SK-N-SH (cell line): ENCODE data around the gene PTPRG. TPM values are rescaled to one million over a fixed set of nuclear protein-coding genes. Genes with fewer than 3 reads are reported as not detected.

Experiments
- CTCF ChIA-PET: fragments of 300-600, 350-600 bp; formaldehyde crosslinking; extraction: SDS; loops from one replicate; lab custom pipeline; 2021; lab: Yijun Ruan, JAX
- POLR2A ChIA-PET: fragments of 350-600 bp; sonication (Branson Sonifier 250); formaldehyde crosslinking; extraction: SDS; loops from one replicate; lab custom pipeline; 2020; ENCODE audit warnings: antibody characterized with exemption, inconsistent platforms; lab: Yijun Ruan, JAX
- DNase-seq: peaks from one replicate; pipeline ENCODE4 v3.0.0; 2012
- H2AFZ ChIP-seq: fragments of 200-600 bp; sonication (generic); 2 replicates; pipeline ENCODE4 v1.8.1; 2016; ENCODE audit warnings: antibody characterized with exemption, mild to moderate bottlenecking, low read depth
- H3F3A ChIP-seq: fragments of 200-600 bp; sonication (generic); replicated peaks from 2 replicates; pipeline ENCODE3; 2016; ENCODE audit warnings: antibody characterized with exemption, mild to moderate bottlenecking; ENCODE audit not compliant: insufficient read depth
- H3K27ac ChIP-seq, 2 experiments: fragments of 200-500 bp in 1 of 2; fragments of 200-600 bp in 1 of 2; sonication (Bioruptor generic) in 1 of 2; sonication (generic), shearing (Covaris generic) in 1 of 2; 2 replicates each; pipeline versions ENCODE4 v1.5.1 to v1.6.1; 2014 to 2016; ENCODE audit warnings: low read depth in 2 of 2, inconsistent platforms in 1 of 2, low read length in 1 of 2, mild to moderate bottlenecking in 1 of 2, mixed read lengths in 1 of 2
- H3K27me3 ChIP-seq: fragments of 200-600 bp; sonication (generic), shearing (Covaris generic); 2 replicates; pipeline ENCODE4 v1.6.1; 2016; ENCODE audit warnings: mixed run types; ENCODE audit not compliant: insufficient read depth
- H3K36me3 ChIP-seq, 2 experiments: fragments of 200-500 bp in 1 of 2; fragments of 200-600 bp in 1 of 2; sonication (Bioruptor generic) in 1 of 2; sonication (generic) in 1 of 2; replicated peaks in 1 of 2; 2 replicates each; pipeline versions ENCODE3 to v1.5.1; 2014 to 2016; ENCODE audit warnings: low read length in 1 of 2, mild to moderate bottlenecking in 1 of 2; ENCODE audit not compliant: insufficient read depth in 2 of 2, control insufficient read depth in 1 of 2
- H3K4me1 ChIP-seq, 2 experiments: fragments of 200-500 bp in 1 of 2; fragments of 200-600 bp in 1 of 2; sonication (Bioruptor generic) in 1 of 2; sonication (generic), shearing (Covaris generic) in 1 of 2; 2 replicates each; pipeline versions ENCODE4 v1.5.1 to v1.6.1; 2014 to 2016; ENCODE audit warnings: low read depth in 1 of 2, low read length in 1 of 2, mixed run types in 1 of 2; ENCODE audit not compliant: insufficient read depth in 2 of 2, control insufficient read depth in 1 of 2
- H3K4me2 ChIP-seq: fragments of 200-600 bp; sonication (generic), shearing (Covaris generic); 2 replicates; pipeline ENCODE4 v1.6.1; 2017; ENCODE audit warnings: mixed run types
- H3K4me3 ChIP-seq, 2 experiments: fragments of 200-500 bp in 1 of 2; fragments of 200-600 bp in 1 of 2; sonication (Bioruptor generic) in 1 of 2; sonication (generic), shearing (Covaris generic) in 1 of 2; 2 replicates each; pipeline versions ENCODE4 v1.5.1 to v1.8.1; 2014 to 2016; ENCODE audit warnings: low read depth in 2 of 2, inconsistent platforms in 1 of 2, low read length in 1 of 2, mild to moderate bottlenecking in 1 of 2, mixed read lengths in 1 of 2, moderate library complexity in 1 of 2
- H3K79me2 ChIP-seq: fragments of 200-600 bp; sonication (generic); 2 replicates; pipeline ENCODE4 v1.8.1; 2017; ENCODE audit warnings: mild to moderate bottlenecking; ENCODE audit not compliant: insufficient read depth
- H3K9ac ChIP-seq: fragments of 200-600 bp; sonication (generic); 2 replicates; pipeline ENCODE4 v1.6.1; 2017; ENCODE audit warnings: mixed run types
- H3K9me2 ChIP-seq: fragments of 200-600 bp; sonication (generic); 2 replicates; pipeline ENCODE4 v1.6.1; 2017; ENCODE audit warnings: mixed run types
- H3K9me3 ChIP-seq: fragments of 200-600 bp; sonication (generic); 2 replicates; pipeline ENCODE4 v1.6.1; 2017; ENCODE audit warnings: mixed run types, mild to moderate bottlenecking, moderate library complexity
- H4K20me1 ChIP-seq: fragments of 200-600 bp; sonication (generic); 2 replicates; pipeline ENCODE4 v1.6.1; 2017; ENCODE audit warnings: mild to moderate bottlenecking, mixed run types; ENCODE audit not compliant: insufficient read depth
- FOSL2 ChIP-seq: IDR thresholded peaks from 2 replicates; pipeline ENCODE4 v1.4.0; 2012; ENCODE audit warnings: low read depth, mild to moderate bottlenecking, moderate library complexity, borderline replicate concordance
- JUND ChIP-seq: IDR thresholded peaks from 2 replicates; pipeline ENCODE4 v1.4.0; 2012
- NFIC ChIP-seq: IDR thresholded peaks from 2 replicates; pipeline ENCODE4 v1.4.0; 2012; ENCODE audit warnings: borderline replicate concordance
- RFX5 ChIP-seq: IDR thresholded peaks from 2 replicates; pipeline ENCODE4 v1.6.1; 2012; ENCODE audit warnings: mild to moderate bottlenecking, improper control_type of control experiment, low read length
- SMC3 ChIP-seq: IDR thresholded peaks from 2 replicates; pipeline ENCODE4 v1.6.1; 2012; ENCODE audit warnings: low read depth, low read length, improper control_type of control experiment
- TAF1 ChIP-seq: IDR thresholded peaks from 2 replicates; pipeline ENCODE4 v1.6.1; 2012; ENCODE audit warnings: low read depth, mild to moderate bottlenecking, low read length, moderate library complexity, borderline replicate concordance
- TCF12 ChIP-seq: IDR thresholded peaks from 2 replicates; pipeline ENCODE4 v1.4.0; 2012
- TEAD4 ChIP-seq: IDR thresholded peaks from 2 replicates; pipeline ENCODE4 v1.4.0; 2012; ENCODE audit warnings: mild to moderate bottlenecking, borderline replicate concordance; ENCODE audit not compliant: insufficient read depth
- WGBS: methylation state at CpG from one replicate; pipeline ENCODE4 v1.1.6; 2017; ENCODE audit warnings: low lambda C conversion rate; 5-methylcytosine and 5-hydroxymethylcytosine counted together
- polyA plus RNA-seq, 3 experiments: library from polyadenylated mRNA; depleted of rRNA; stranded (reverse); fragments of >200 nt; gene quantifications; 2 replicates each; pipeline ENCODE4 v1.2.3, GENCODE V29; 2012
- TF ChIP-seq, protein P1 (sequence below): fragments of 150-350 bp; IDR thresholded peaks from 2 replicates; pipeline ENCODE4 v1.6.1; 2016; ENCODE audit warnings: mild to moderate bottlenecking, low read depth, low read length
- TF ChIP-seq, protein P2 (sequence below): IDR thresholded peaks from 2 replicates; pipeline ENCODE4; 2012
- TF ChIP-seq, protein P3 (sequence below): IDR thresholded peaks from 2 replicates; pipeline ENCODE4 v1.6.1; 2012; ENCODE audit warnings: mild to moderate bottlenecking, low read depth, low read length, moderate library complexity

PTPRG gene
- polyA plus RNA-seq, 1 of the 3 experiments (the other 2 are of a cell fraction) = 14.1 TPM

DNA sequence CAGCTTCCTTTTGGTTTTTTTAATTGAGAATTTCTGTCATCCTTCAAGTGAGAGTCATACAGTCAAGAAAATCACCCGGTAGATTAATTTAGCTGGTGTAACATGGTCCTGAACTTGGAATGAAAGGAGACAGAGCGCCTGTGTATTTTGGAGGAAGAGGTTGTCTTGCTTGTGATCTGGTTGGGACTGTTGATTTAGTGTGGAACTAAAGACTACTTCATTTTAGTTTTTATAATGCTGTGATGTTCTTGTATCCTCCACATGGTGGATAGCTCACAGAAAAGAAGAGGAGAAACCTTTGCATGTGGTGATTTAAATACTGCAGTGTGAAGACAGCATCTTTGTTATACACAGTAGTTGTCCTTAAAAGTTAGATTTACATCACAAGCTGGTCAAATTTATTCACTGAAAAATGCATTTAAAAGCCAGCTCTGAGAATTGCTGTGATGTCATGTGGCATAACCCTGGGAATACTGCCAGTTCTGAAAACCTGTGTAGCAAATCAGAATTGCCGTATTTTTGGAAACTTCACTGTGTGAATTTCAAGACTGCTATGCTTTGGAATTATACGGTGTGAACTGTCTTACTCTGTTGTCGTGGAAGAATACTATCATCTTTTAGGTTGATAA lies 268.5 kb downstream of the PTPRG start:
- ChIA-PET POLR2A (no interaction called here), CTCF (no interaction called here)
- Histone ChIP-seq H3K27ac (peak overlapping the region in 1 of 2 experiments; percentile 26; a peak in 2 of 4 replicates), H3K9me2 (no peaks in the 10 kb centered on the region), H4K20me1 (peaks cover 16% of the 10 kb centered on the region; the same call in 1 of the 2 replicates), H3K27me3 (no peaks in the 10 kb centered on the region), H3F3A (peaks cover 5% of the 10 kb centered on the region), H2AFZ (no peak overlapping the region), H3K4me1 (no peaks in the 10 kb centered on the region; a peak in 1 of 4 replicates), H3K4me3 (no peak overlapping the region), H3K79me2 (peaks cover 10% of the 10 kb centered on the region), H3K4me2 (no peak overlapping the region), H3K9me3 (no peaks in the 10 kb centered on the region), H3K9ac (no peak overlapping the region), H3K36me3 (no peaks in the 10 kb centered on the region)
- no peak for TF ChIP-seq SMC3
- TF ChIP-seq NFIC = peak; percentile 24; the same call in 1 of the 2 replicates
- no peak for DNase-seq
- whole genome bisulfite sequencing = 85% methylated on average over 5 of the region's 5 CpGs

DNA sequence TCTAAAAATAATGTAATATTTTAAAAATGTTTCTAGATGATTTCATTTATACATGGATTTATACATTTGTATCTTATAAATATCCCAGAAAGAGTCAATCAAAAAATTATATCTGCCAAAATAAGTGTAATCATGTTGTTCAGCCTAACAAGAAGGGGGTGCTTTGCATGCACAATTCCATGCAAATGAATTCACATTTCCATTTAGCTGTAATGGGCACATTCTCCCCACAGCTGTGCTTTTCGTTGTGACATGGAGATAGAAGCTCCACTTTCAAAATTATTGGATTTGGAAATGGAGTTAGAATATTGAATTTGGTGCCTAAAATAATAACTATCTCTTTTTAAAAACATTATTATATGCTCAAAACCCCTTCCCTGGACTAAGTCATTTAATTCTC lies 270.6 kb downstream of the PTPRG start:
- Histone ChIP-seq H3K79me2 (peaks cover 10% of the 10 kb centered on the region), H3K27me3 (no peaks in the 10 kb centered on the region), H3K4me2 (no peak overlapping the region), H3K27ac (no peak overlapping the region), H3K4me1 (no peaks in the 10 kb centered on the region; a peak in 1 of 4 replicates), H3K9me2 (no peaks in the 10 kb centered on the region), H2AFZ (no peak overlapping the region), H3F3A (peaks cover 5% of the 10 kb centered on the region), H3K36me3 (no peaks in the 10 kb centered on the region), H3K4me3 (no peak overlapping the region), H3K9me3 (no peaks in the 10 kb centered on the region), H4K20me1 (peaks cover 16% of the 10 kb centered on the region; the same call in 1 of the 2 replicates), H3K9ac (no peak overlapping the region)
- WGBS = 86% methylated on average over 1 of the region's 1 CpG
- TF ChIP-seq, protein P1, sequence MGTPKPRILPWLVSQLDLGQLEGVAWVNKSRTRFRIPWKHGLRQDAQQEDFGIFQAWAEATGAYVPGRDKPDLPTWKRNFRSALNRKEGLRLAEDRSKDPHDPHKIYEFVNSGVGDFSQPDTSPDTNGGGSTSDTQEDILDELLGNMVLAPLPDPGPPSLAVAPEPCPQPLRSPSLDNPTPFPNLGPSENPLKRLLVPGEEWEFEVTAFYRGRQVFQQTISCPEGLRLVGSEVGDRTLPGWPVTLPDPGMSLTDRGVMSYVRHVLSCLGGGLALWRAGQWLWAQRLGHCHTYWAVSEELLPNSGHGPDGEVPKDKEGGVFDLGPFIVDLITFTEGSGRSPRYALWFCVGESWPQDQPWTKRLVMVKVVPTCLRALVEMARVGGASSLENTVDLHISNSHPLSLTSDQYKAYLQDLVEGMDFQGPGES = no peak
- TF ChIP-seq RFX5 (no peak), TCF12 (no peak), TAF1 (no peak), TEAD4 (no peak)
- DNase-seq = no peak
- ChIA-PET CTCF (interaction anchor here (1.0 to 1.4 kb wide), 3 partner anchors 7 to 26 kb away, joined by 3 to 6 read pairs (median 4); no protein-coding TSS in a partner anchor), POLR2A (no interaction called here)

DNA sequence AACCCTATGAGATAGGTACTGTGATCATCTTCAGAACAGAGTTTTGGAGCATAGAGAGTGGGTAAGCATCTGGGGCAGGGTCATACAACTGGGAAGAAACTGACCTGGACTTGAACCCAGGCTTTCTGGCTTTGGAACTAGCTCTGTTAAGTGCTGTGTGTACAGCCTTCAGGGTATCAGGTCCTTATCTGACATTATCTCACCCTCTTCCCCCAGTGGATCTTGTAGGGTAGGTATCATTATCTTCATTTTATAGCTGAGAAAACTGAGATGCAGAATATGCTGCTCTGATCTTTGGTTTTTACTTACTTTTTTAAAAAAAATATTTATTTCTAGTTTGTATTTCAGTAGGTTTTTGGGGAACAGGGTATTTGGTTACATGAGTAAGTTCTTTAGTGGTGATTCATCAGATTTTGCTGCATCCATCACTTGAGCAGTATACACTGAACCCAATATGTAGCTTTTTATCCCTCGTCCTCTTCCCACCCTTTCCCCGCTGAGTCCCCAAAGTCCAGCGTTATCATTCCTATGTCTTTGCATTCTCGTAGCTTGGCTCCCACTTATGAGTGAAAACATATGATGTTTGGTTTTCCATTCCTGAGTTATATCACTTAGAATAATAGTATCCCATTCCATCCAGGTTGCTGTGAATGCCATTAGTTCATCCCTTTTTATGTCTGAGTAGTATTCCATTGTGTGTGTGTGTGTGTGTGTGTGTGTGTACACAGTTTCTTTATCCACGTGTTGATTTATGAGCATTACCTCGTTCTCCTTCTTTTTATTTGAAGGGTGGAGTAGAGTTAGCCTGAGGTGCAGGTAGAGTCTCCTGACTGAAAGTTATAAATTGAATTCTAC lies 271.2 kb downstream of the PTPRG start:
- Histone ChIP-seq H3K4me2 (no peak overlapping the region), H3F3A (peaks cover 5% of the 10 kb centered on the region), H3K4me1 (no peaks in the 10 kb centered on the region; a peak in 1 of 4 replicates), H2AFZ (no peak overlapping the region), H3K36me3 (no peaks in the 10 kb centered on the region), H3K4me3 (no peak overlapping the region), H4K20me1 (peaks cover 16% of the 10 kb centered on the region; the same call in 1 of the 2 replicates), H3K79me2 (peaks cover 10% of the 10 kb centered on the region), H3K27me3 (no peaks in the 10 kb centered on the region), H3K9ac (no peak overlapping the region), H3K9me3 (no peaks in the 10 kb centered on the region), H3K27ac (no peak overlapping the region), H3K9me2 (no peaks in the 10 kb centered on the region)
- WGBS = 74% methylated on average over 6 of the region's 6 CpGs
- CTCF ChIA-PET = interaction anchor here (1.4 kb wide), 1 partner anchor 25 kb away, joined by 6 read pairs; no protein-coding TSS in a partner anchor
- TF ChIP-seq FOSL2 (0 out of 2 replicates have a peak, but pooled peaks have one; percentile 10), JUND (peak; percentile 48)
- TF ChIP-seq, protein P2, sequence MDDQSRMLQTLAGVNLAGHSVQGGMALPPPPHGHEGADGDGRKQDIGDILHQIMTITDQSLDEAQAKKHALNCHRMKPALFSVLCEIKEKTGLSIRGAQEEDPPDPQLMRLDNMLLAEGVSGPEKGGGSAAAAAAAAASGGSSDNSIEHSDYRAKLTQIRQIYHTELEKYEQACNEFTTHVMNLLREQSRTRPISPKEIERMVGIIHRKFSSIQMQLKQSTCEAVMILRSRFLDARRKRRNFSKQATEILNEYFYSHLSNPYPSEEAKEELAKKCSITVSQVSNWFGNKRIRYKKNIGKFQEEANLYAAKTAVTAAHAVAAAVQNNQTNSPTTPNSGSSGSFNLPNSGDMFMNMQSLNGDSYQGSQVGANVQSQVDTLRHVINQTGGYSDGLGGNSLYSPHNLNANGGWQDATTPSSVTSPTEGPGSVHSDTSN = 0 out of 2 replicates have a peak, but pooled peaks have one; percentile 5
- TF ChIP-seq, protein P3, sequence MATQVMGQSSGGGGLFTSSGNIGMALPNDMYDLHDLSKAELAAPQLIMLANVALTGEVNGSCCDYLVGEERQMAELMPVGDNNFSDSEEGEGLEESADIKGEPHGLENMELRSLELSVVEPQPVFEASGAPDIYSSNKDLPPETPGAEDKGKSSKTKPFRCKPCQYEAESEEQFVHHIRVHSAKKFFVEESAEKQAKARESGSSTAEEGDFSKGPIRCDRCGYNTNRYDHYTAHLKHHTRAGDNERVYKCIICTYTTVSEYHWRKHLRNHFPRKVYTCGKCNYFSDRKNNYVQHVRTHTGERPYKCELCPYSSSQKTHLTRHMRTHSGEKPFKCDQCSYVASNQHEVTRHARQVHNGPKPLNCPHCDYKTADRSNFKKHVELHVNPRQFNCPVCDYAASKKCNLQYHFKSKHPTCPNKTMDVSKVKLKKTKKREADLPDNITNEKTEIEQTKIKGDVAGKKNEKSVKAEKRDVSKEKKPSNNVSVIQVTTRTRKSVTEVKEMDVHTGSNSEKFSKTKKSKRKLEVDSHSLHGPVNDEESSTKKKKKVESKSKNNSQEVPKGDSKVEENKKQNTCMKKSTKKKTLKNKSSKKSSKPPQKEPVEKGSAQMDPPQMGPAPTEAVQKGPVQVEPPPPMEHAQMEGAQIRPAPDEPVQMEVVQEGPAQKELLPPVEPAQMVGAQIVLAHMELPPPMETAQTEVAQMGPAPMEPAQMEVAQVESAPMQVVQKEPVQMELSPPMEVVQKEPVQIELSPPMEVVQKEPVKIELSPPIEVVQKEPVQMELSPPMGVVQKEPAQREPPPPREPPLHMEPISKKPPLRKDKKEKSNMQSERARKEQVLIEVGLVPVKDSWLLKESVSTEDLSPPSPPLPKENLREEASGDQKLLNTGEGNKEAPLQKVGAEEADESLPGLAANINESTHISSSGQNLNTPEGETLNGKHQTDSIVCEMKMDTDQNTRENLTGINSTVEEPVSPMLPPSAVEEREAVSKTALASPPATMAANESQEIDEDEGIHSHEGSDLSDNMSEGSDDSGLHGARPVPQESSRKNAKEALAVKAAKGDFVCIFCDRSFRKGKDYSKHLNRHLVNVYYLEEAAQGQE = no peak
- POLR2A ChIA-PET = no interaction called here
- no peak for DNase-seq
